Uterus (tissue), 4 donors: ENCODE measurements around the gene CLEC4C. TPM values are rescaled to one million over a fixed set of nuclear protein-coding genes. Genes with fewer than 3 reads are reported as not detected.

ENCODE experiments used
- DNase-seq, 2 donors: peaks; one replicate each; pipeline ENCODE4 v3.0.0-alpha.2; 2019 to 2020
- H3K27ac ChIP-seq, 2 donors: fragments of 200-600 bp; sonication (generic); 1 replicate in 1 of 2; 2 replicates in 1 of 2; pipeline ENCODE4 v1.5.1; 2016 to 2018
- H3K27me3 ChIP-seq, 2 donors: fragments of 200-600 bp; sonication (generic); one replicate each; pipeline ENCODE4 v1.5.1; 2018 to 2019; ENCODE audit warnings: control low read depth in 1 of 2
- H3K36me3 ChIP-seq, 2 donors: fragments of 200-600 bp; sonication (generic); one replicate each; pipeline ENCODE4 v1.5.1; 2019; ENCODE audit warnings: control low read depth in 1 of 2
- H3K4me1 ChIP-seq, 2 donors: fragments of 200-600 bp; sonication (generic); one replicate each; pipeline ENCODE4 v1.5.1; 2018 to 2019; ENCODE audit warnings: control low read depth in 1 of 2
- H3K4me3 ChIP-seq, 2 donors: fragments of 200-600 bp; sonication (generic); 1 replicate in 1 of 2; 2 replicates in 1 of 2; pipeline ENCODE4 v1.5.1; 2018 to 2019; ENCODE audit warnings: mild to moderate bottlenecking in 1 of 2
- H3K9me3 ChIP-seq, 2 donors: fragments of 200-600 bp; sonication (generic); one replicate each; pipeline ENCODE4 v1.5.1; 2019; ENCODE audit warnings: control low read depth in 1 of 2
- POLR2A ChIP-seq, 2 donors: fragments of 450-650 bp; IDR thresholded peaks; one replicate each; pipeline ENCODE4 v1.6.1; 2016; ENCODE audit warnings: antibody characterized with exemption in 2 of 2, mild to moderate bottlenecking in 1 of 2, moderate library complexity in 1 of 2
- intact Hi-C: fragments of 100-400 bp; cut with DNase I; formaldehyde crosslinking; loops from one replicate; pipeline ENCODE4 v1.15.1; 2023; ENCODE audit warnings: low total_unique reads
- small RNA-seq: library from RNA; depleted of rRNA; stranded (forward); fragments of <200 nt; gene quantifications from one replicate; pipeline ENCODE3, GENCODE V24; 2016
- total RNA-seq, 4 donors: library from RNA; depleted of rRNA in 3 of 4; stranded (reverse); fragments of >200 nt in 3 of 4; gene quantifications; one replicate each; pipeline versions ENCODE4 v1.1.0 to v1.2.4, GENCODE V29; 2014 to 2023
- TF ChIP-seq, protein P1 (sequence below), 4 experiments: fragments of 200-600 bp in 2 of 4; fragments of 450-650 bp in 2 of 4; sonication (generic) in 2 of 4; IDR thresholded peaks; one replicate each; pipeline ENCODE4 v1.5.1; 2016 to 2019; ENCODE audit warnings: antibody characterized with exemption in 4 of 4, mild to moderate bottlenecking in 2 of 4, moderate library complexity in 1 of 4
- donor health status: DM: yes; HTN: yes; CAD: no.

CLEC4C gene
- total RNA-seq, 4 donors from 2014 or later = 0.62 TPM; not detected in 3

DNA sequence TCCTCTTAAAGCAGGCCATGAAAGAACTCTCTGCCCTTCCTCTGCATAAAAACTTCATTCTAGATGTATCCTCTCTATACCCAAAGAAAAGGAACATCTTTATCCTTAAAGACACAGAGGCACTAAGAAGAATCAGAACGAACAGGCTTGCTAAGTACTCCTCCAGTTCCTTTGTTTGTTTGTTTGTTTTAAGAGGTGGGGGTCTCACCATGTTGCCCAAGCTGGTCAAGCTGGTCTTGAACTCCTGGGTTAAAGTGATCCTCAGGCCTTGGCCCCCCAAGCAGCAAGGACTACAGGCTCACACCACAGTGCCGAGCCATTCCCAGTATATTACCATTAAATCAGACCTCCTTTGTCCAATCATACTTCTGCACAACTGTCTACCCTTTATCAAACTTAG lies 65.6 kb downstream of the CLEC4C start:
- H3K4me1 ChIP-seq = no peaks in the 10 kb centered on the region
- H3K36me3 ChIP-seq = no peaks in the 10 kb centered on the region
- no peak for DNase-seq
- H3K27me3 ChIP-seq = no peaks in the 10 kb centered on the region
- H3K9me3 ChIP-seq = no peaks in the 10 kb centered on the region
- H3K27ac ChIP-seq = no peak overlapping the region
- intact Hi-C loops = no loop called here
- no peak overlapping the region for H3K4me3 ChIP-seq
- TF ChIP-seq POLR2A (IDR thresholded peaks at IDR 0.05) = no peak
- TF ChIP-seq, protein P1, sequence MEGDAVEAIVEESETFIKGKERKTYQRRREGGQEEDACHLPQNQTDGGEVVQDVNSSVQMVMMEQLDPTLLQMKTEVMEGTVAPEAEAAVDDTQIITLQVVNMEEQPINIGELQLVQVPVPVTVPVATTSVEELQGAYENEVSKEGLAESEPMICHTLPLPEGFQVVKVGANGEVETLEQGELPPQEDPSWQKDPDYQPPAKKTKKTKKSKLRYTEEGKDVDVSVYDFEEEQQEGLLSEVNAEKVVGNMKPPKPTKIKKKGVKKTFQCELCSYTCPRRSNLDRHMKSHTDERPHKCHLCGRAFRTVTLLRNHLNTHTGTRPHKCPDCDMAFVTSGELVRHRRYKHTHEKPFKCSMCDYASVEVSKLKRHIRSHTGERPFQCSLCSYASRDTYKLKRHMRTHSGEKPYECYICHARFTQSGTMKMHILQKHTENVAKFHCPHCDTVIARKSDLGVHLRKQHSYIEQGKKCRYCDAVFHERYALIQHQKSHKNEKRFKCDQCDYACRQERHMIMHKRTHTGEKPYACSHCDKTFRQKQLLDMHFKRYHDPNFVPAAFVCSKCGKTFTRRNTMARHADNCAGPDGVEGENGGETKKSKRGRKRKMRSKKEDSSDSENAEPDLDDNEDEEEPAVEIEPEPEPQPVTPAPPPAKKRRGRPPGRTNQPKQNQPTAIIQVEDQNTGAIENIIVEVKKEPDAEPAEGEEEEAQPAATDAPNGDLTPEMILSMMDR (IDR thresholded peaks at IDR 0.05) = no peak

Small RNA genes within 50 kb of the gene (small RNA-seq; reads per million reads assigned to genes)
- not detected for gene RF00019

Other genes starting within 250 kb of the CLEC4C start
- gene CD163, start 243.6 kb downstream of the CLEC4C start, total RNA-seq = 100 to 1,000 TPM in 1 of 4 donors, 10 to 100 TPM in 3; 15.2 to 203 (median 74.8) TPM
- not detected for gene APOBEC1, start 81.5 kb downstream of the CLEC4C start, total RNA-seq
- not detected for gene GDF3, start 51.6 kb downstream of the CLEC4C start, total RNA-seq
- gene DPPA3, start 35.9 kb downstream of the CLEC4C start, total RNA-seq = not detected
- not detected for gene NANOGNB, start 17.8 kb upstream of the CLEC4C start, total RNA-seq
- gene NANOG, start 42.0 kb upstream of the CLEC4C start, total RNA-seq = 1 to 10 TPM in 1 of 4 donors, under 1 TPM in 1, not detected in 2; 0.07 to 1.6 TPM
- 1 to 10 TPM in 1 of 4 donors, under 1 TPM in 1, not detected in 2; 0.90 to 1.2 TPM for gene SLC2A14, start 125.5 kb upstream of the CLEC4C start, total RNA-seq
- gene SLC2A3, start 188.8 kb upstream of the CLEC4C start, total RNA-seq = 10 to 100 TPM in 3 of 4 donors, 1 to 10 TPM in 1; 8.2 to 64.1 (median 48.0) TPM